Nephron (organoid): Measurements from ENCODE around the gene RAB31.

Experiments
- H3K27ac Mint-ChIP-seq, 3 experiments: 2 replicates each; pipeline ENCODE4 v1.8.0; 2020; ENCODE audit warnings: mixed read lengths in 3 of 3, mild to moderate bottlenecking in 2 of 3, moderate library complexity in 1 of 3
- H3K27me3 Mint-ChIP-seq: 2 replicates; pipeline ENCODE4 v1.8.0; 2021; ENCODE audit warnings: low read depth, mild to moderate bottlenecking, moderate library complexity, mixed read lengths
- H3K36me3 Mint-ChIP-seq: 2 replicates; pipeline ENCODE4 v1.8.0; 2020; ENCODE audit warnings: low read depth, mixed read lengths
- H3K4me1 Mint-ChIP-seq: 2 replicates; pipeline ENCODE4 v1.8.0; 2020; ENCODE audit warnings: mixed read lengths
- H3K4me3 Mint-ChIP-seq, 3 experiments: 2 replicates each; pipeline ENCODE4 v1.8.0; 2020; ENCODE audit warnings: mild to moderate bottlenecking in 3 of 3, mixed read lengths in 3 of 3, moderate library complexity in 2 of 3
- H3K9me3 Mint-ChIP-seq: 2 replicates; pipeline ENCODE4 v1.8.0; 2020; ENCODE audit warnings: mixed read lengths
- CTCF ChIP-seq, 3 experiments: fragments of 200-600 bp; sonication (generic); IDR thresholded peaks; one replicate each; pipeline ENCODE4 v1.5.0; 2021; ENCODE audit warnings: antibody characterized with exemption in 3 of 3; ENCODE audit not compliant: unreplicated experiment in 3 of 3

Gene RAB31

GRCh38 chr18:9696112-9696511 lies 12.0 kb upstream of the RAB31 start:
- H3K9me3 Mint-ChIP-seq, result no peaks in the 10 kb centered on the region
- H3K4me1 Mint-ChIP-seq, result peaks cover 18% of the 10 kb centered on the region
- peaks cover 3% of the 10 kb centered on the region for H3K27me3 Mint-ChIP-seq
- peak overlapping the region in 1 of 3 experiments; percentile 55 for H3K27ac Mint-ChIP-seq
- no peak overlapping the region for H3K4me3 Mint-ChIP-seq
- TF ChIP-seq CTCF (IDR thresholded peaks at IDR 0.05; ENCODE audit: unreplicated experiment in 3 of 3), result no peak
- no peaks in the 10 kb centered on the region for H3K36me3 Mint-ChIP-seq

- H3K36me3 Mint-ChIP-seq, result no peaks in the 10 kb centered on the region
- no peaks in the 10 kb centered on the region for H3K9me3 Mint-ChIP-seq
- TF ChIP-seq CTCF (IDR thresholded peaks at IDR 0.05; ENCODE audit: unreplicated experiment in 3 of 3), result no peak
- peaks cover 3% of the 10 kb centered on the region for H3K27me3 Mint-ChIP-seq
- no peak overlapping the region for H3K4me3 Mint-ChIP-seq
- peak overlapping the region in 1 of 3 experiments; percentile 55 for H3K27ac Mint-ChIP-seq
- peaks cover 15% of the 10 kb centered on the region for H3K4me1 Mint-ChIP-seq
Observed at GRCh38 chr18:9696701-9697100, 11.4 kb upstream of the RAB31 start.

- Mint-ChIP-seq H3K27ac (peak overlapping the region in 1 of 3 experiments; percentile 7), H3K4me1 (peaks cover 15% of the 10 kb centered on the region), H3K36me3 (no peaks in the 10 kb centered on the region), H3K27me3 (peaks cover 3% of the 10 kb centered on the region), H3K4me3 (no peak overlapping the region), H3K9me3 (no peaks in the 10 kb centered on the region)
- TF ChIP-seq CTCF (IDR thresholded peaks at IDR 0.05; ENCODE audit: unreplicated experiment in 3 of 3), result no peak
Observed at GRCh38 chr18:9697121-9697520, 11.0 kb upstream of the RAB31 start.

GRCh38 chr18:9698497-9698896 lies 9.6 kb upstream of the RAB31 start:
- TF ChIP-seq CTCF (IDR thresholded peaks at IDR 0.05; ENCODE audit: unreplicated experiment in 3 of 3), result no peak
- H3K27ac Mint-ChIP-seq, result no peak overlapping the region
- no peaks in the 10 kb centered on the region for H3K9me3 Mint-ChIP-seq
- no peaks in the 10 kb centered on the region for H3K36me3 Mint-ChIP-seq
- peaks cover 15% of the 10 kb centered on the region for H3K4me1 Mint-ChIP-seq
- no peak overlapping the region for H3K4me3 Mint-ChIP-seq
- H3K27me3 Mint-ChIP-seq, result peaks cover 3% of the 10 kb centered on the region

- Mint-ChIP-seq H3K4me1 (peaks cover 15% of the 10 kb centered on the region), H3K27me3 (peaks cover 4% of the 10 kb centered on the region), H3K27ac (peak overlapping the region; percentile 83 to 95 (median 91)), H3K36me3 (no peaks in the 10 kb centered on the region), H3K9me3 (no peaks in the 10 kb centered on the region), H3K4me3 (peak overlapping the region in 1 of 3 experiments; percentile 49)
- no peak for TF ChIP-seq CTCF (IDR thresholded peaks at IDR 0.05; ENCODE audit: unreplicated experiment in 3 of 3)
Observed at GRCh38 chr18:9700261-9700796, 7.8 kb upstream of the RAB31 start.

- Mint-ChIP-seq H3K4me1 (peaks cover 14% of the 10 kb centered on the region), H3K4me3 (no peak overlapping the region), H3K27ac (peak overlapping the region in 2 of 3 experiments; percentile 38 to 71), H3K9me3 (no peaks in the 10 kb centered on the region), H3K36me3 (no peaks in the 10 kb centered on the region), H3K27me3 (peaks cover 13% of the 10 kb centered on the region)
- TF ChIP-seq CTCF (IDR thresholded peaks at IDR 0.05; ENCODE audit: unreplicated experiment in 3 of 3), result no peak
Observed at GRCh38 chr18:9701609-9702349, 6.3 kb upstream of the RAB31 start.
